ENCODE results near the gene GDPD5.

GDPD5 gene

DNA sequence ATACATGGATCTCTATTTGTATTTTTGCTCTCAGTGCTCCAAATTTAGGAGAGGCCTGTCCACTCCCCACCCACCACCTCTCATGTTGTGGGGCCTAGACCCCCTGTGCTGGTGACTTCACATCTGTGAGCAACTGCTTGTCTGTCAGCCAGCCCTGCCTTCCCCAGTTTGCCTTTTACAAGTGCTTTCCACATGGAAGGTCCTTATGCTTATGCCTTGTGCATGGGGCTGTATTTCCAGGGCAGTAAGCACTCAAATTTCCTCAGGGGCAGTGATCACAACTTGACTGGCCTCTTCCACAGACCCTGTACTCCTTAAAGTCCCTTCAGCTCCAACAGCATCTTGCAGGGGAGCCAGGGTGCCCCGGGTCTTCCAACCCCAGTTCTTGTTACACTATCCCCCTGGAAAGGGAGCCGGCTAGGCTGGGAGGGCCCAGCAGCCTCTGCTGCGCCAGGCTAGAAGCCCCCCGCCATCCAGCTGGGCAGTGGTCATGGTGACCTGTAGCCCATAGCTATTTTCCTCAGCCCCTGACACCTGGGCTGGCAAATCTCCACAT lies 29.9 kb downstream of the GDPD5 start:
- TF ChIP-seq, protein P1, sequence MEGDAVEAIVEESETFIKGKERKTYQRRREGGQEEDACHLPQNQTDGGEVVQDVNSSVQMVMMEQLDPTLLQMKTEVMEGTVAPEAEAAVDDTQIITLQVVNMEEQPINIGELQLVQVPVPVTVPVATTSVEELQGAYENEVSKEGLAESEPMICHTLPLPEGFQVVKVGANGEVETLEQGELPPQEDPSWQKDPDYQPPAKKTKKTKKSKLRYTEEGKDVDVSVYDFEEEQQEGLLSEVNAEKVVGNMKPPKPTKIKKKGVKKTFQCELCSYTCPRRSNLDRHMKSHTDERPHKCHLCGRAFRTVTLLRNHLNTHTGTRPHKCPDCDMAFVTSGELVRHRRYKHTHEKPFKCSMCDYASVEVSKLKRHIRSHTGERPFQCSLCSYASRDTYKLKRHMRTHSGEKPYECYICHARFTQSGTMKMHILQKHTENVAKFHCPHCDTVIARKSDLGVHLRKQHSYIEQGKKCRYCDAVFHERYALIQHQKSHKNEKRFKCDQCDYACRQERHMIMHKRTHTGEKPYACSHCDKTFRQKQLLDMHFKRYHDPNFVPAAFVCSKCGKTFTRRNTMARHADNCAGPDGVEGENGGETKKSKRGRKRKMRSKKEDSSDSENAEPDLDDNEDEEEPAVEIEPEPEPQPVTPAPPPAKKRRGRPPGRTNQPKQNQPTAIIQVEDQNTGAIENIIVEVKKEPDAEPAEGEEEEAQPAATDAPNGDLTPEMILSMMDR (IDR thresholded peaks at IDR 0.05): no peak

DNA sequence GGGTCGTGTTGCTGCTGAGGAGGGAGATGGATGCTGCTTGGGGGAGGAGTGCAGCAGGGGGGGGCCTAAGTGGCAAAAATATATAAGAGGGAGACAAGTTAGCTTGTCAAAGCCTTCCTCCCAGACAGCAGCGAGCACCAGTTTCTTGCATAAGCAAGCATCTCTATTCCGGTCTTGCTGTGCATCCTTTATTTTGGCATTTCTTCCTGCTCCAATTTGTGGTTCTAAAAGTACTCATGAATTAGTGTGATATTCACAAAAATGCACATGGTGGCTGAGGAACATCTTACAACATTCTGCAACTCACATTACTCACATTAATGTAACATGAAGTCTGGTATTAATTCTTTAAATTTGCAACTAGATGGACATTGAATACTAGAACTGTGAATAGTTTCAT lies 32.1 kb downstream of the GDPD5 start:
- TF ChIP-seq, protein P1 (IDR thresholded peaks at IDR 0.05): no peak

DNA sequence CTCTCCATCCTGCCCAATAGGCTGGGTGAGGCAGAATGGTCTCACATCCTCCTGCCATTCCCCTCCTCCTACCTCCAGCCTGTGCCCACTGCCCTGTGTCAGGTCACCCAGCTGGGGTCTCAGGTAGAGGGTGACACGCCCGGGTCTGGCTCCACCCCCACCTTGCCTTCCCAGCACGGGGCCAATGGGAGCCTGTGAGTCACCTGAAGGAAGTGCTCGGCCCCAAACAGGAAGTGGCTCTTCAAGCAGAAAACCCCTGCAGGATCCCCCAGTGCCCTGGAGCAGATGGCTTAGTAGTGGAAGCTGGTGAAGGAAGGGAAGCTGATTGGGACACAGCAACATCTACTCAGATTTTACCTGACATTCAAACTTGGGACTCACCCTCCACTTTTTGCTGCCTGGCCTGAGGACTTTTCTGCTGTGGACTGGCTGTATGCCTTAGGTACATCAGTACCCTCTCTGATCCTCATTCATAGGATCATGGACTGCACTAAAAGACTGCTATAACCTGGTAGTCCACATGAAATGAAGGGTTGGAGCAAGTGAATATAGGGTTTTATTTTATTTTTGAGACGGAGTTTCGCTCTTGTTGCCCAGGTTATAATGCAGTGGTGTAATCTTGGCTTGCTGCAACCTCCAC lies 33.4 kb downstream of the GDPD5 start:
- TF ChIP-seq, protein P1 (IDR thresholded peaks at IDR 0.05): no peak

DNA sequence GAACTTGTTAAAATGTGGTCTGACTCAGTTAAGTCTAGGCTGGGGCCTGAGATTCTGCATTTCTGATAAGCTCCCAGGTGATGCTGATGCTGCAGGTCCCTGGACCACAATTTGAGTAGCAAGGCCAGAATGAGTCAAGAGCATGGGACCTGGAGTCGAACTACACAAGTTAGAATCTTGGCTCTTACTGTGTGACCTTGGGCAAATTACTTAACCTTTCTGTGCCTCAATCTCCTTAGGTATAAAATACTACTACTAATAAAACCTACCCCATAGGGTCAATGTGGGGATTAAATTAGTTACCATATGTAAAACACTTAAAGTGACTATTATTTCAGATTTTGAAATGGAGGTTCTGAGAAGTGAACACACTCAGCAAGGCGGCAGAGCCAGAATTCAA lies 34.3 kb downstream of the GDPD5 start:
- TF ChIP-seq, protein P1 (IDR thresholded peaks at IDR 0.05): no peak

DNA sequence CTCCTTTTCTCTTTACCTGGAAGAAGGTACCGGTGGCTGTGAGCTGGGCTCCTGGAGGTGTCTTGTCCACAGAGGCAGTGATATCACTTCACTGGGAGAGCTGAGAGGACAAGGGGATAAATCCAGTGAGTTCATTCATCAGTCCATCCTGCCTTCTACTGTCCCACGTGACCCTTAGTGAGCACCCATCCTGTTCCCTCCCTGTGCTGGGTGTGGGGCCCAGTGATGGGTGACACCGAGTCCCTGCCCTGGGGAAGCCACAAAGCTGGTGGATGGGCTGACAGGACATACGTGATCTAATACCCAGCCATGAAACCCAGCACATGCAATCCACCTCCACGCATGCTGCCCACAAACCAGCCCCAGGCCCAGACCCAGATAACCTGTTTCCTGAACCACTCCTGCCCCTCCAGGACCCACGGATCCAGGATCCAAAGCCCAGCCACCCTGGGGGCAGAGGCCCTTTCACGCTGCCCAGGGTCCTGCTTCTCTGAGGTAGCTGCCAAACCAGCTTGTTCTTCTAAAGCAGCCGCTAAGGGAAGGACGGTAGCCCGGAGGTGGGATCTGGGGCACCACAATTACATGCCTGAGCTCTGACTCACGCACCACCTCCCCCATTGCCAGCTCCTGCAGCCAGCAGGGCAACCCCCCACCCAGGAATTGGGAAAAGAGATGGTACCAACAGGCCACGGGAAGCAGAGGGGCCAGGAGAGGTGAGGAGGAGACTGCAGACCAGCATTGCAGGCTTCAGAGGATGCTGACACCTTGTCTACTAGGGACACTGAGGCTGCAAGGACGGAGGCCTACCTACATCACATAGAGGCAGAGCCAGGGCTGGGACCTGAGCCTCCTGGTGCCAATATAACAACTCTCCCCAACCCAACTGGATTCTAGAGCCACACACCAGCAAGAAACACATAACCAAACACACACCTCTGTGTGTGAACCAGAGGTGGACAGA lies 35.2 kb downstream of the GDPD5 start:
- TF ChIP-seq, protein P1 (IDR thresholded peaks at IDR 0.05): no peak

DNA sequence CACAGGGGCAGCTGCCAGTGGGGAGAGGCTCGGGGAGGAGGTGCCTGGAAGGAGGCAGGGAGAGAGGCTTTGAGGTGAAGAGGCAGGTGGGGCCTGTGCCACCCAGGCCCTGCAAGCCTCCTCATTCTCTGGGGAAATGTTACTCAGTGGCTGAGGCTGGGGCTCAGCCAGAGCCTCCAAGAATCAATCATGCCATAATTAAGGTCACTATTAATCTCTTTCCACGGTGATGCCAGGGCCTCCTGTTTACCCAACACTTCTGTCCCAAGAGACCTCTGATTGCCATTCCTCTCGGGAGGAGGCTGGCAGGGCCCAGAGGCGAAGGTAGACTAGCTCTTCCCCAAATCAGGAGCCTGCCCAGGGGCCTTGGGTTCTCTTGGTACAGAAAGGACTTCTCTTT lies 38.4 kb downstream of the GDPD5 start:
- TF ChIP-seq, protein P1 (IDR thresholded peaks at IDR 0.05): no peak

DNA sequence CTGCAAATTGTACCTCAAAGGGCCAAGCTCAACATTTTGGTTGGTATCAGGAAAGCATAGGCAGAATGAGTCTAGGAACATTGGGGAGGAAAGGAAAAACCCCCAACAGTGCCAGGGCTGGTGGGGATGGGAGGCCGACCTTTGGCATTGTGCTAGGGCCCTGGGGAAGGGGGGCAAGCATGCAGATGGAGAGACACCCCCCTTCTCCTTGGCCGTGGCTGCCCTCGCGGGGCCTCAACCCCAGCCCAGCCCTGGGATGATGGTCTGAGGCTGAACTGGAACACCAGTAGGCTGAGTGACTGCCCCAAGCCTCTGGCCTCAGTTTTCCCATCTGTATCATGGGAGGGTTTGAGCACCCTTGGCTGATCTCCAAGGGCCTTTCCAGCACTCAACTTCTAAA lies 40.0 kb downstream of the GDPD5 start:
- TF ChIP-seq, protein P1 (IDR thresholded peaks at IDR 0.05): no peak
